ENCODE measurements around the gene SDCCAG8. TPM values are rescaled to one million over a fixed set of nuclear protein-coding genes. Genes with fewer than 3 reads are reported as not detected.

Gene SDCCAG8
- total and polyA plus RNA-seq, 2 experiments from 2014 or later = 23.3 to 38.5 TPM

DNA sequence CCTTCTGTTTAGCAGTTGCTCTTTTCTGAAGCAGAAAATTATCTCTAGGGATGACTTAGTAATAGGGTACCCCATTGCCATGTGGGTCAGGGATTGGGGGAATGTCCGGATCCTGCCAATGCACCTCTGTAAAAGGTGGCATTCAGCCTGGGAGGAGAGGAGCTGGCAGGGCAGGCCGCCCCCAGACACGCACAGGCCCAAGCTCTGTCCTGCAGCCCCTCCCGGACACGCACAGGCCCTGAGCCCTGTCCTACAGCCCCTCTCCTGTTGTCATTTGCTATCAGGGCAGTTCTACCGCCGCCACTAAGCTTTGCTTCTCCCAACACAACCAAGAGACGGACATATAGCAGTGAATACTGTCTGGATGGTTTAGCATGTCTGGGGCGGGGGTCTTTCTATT, 219.1 kb downstream of the SDCCAG8 start:
- no peaks in the 10 kb centered on the region for H3K27me3 ChIP-seq
- no peak for DNase-seq (ENCODE audit: low read depth in 1 of 2, low spot score in 1 of 2)
- H3K4me3 ChIP-seq = no peak overlapping the region
- no peaks in the 10 kb centered on the region for H3K4me1 ChIP-seq (ENCODE audit: low read depth)
- TF ChIP-seq, protein P1, sequence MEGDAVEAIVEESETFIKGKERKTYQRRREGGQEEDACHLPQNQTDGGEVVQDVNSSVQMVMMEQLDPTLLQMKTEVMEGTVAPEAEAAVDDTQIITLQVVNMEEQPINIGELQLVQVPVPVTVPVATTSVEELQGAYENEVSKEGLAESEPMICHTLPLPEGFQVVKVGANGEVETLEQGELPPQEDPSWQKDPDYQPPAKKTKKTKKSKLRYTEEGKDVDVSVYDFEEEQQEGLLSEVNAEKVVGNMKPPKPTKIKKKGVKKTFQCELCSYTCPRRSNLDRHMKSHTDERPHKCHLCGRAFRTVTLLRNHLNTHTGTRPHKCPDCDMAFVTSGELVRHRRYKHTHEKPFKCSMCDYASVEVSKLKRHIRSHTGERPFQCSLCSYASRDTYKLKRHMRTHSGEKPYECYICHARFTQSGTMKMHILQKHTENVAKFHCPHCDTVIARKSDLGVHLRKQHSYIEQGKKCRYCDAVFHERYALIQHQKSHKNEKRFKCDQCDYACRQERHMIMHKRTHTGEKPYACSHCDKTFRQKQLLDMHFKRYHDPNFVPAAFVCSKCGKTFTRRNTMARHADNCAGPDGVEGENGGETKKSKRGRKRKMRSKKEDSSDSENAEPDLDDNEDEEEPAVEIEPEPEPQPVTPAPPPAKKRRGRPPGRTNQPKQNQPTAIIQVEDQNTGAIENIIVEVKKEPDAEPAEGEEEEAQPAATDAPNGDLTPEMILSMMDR (IDR thresholded peaks at IDR 0.05; ENCODE audit: low read depth, low read length) = no peak
- no peaks in the 10 kb centered on the region for H3K9me3 ChIP-seq (ENCODE audit: low read depth)
- no peak overlapping the region for H3K27ac ChIP-seq
- no peaks in the 10 kb centered on the region for H3K36me3 ChIP-seq

DNA sequence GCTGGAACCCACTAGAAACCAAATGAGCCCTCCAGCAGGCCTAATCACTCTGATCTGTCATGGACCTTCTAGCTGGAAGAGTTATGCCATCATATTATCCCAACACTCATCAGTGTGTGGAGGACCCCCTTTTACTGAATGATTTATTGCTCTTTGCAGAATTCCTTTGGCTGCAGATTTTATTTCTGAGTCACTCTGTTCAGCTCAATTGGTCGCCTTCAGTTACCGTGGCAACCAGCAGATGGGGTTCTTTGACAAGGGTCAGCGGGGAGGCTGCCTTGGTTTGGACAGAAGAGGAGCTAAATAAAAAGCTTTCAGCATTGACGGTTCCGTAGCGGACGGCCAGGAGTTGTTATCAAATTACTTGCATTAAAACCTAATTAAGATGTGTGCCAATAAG, 220.1 kb downstream of the SDCCAG8 start:
- DNase-seq (ENCODE audit: low read depth in 1 of 2, low spot score in 1 of 2) = peak; percentile 28 to 51
- no peaks in the 10 kb centered on the region for H3K27me3 ChIP-seq
- no peak overlapping the region for H3K4me3 ChIP-seq
- no peak overlapping the region for H3K27ac ChIP-seq
- no peaks in the 10 kb centered on the region for H3K36me3 ChIP-seq
- no peaks in the 10 kb centered on the region for H3K9me3 ChIP-seq (ENCODE audit: low read depth)
- TF ChIP-seq, protein P1 (IDR thresholded peaks at IDR 0.05; ENCODE audit: low read depth, low read length) = peak; percentile 15
- no peaks in the 10 kb centered on the region for H3K4me1 ChIP-seq (ENCODE audit: low read depth)

GRCh38 chr1:243477731-243478290, 222.0 kb downstream of the SDCCAG8 start:
- Histone ChIP-seq H3K27me3 (no peaks in the 10 kb centered on the region), H3K9me3 (ENCODE audit: low read depth) (no peaks in the 10 kb centered on the region), H3K4me3 (no peak overlapping the region), H3K4me1 (ENCODE audit: low read depth) (peaks cover 3% of the 10 kb centered on the region), H3K27ac (no peak overlapping the region), H3K36me3 (no peaks in the 10 kb centered on the region)
- TF ChIP-seq, protein P1 (IDR thresholded peaks at IDR 0.05; ENCODE audit: low read depth, low read length) = no peak
- DNase-seq (ENCODE audit: low read depth in 1 of 2, low spot score in 1 of 2) = peak in 1 of 2 donors; percentile 21

DNA sequence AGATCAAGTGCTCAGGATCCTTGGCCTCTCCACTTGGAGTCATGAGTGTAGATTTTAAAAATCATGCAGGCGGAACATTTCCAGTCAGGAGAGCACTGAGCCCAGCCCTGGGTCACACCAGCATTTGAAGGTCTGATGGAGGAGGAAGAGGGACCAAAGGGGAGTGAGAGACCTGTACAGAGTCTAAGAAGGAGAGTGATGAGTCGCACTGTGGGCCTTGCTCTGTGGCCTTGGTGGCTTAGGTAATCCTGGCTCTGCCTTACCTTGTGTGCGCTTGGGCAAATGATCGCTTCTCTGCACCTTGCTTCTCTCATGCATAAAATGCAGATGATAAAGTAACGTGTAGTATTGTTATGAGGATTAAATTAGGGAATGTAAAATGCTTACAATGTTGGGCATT, 225.3 kb downstream of the SDCCAG8 start:
- Histone ChIP-seq H3K27ac (no peak overlapping the region), H3K9me3 (ENCODE audit: low read depth) (no peaks in the 10 kb centered on the region), H3K4me1 (ENCODE audit: low read depth) (peaks cover 5% of the 10 kb centered on the region), H3K27me3 (no peaks in the 10 kb centered on the region), H3K36me3 (no peaks in the 10 kb centered on the region), H3K4me3 (no peak overlapping the region)
- TF ChIP-seq, protein P1 (IDR thresholded peaks at IDR 0.05; ENCODE audit: low read depth, low read length) = no peak
- no peak for DNase-seq (ENCODE audit: low read depth in 1 of 2, low spot score in 1 of 2)

GRCh38 chr1:243482141-243483022, 226.5 kb downstream of the SDCCAG8 start:
- Histone ChIP-seq H3K9me3 (ENCODE audit: low read depth) (no peaks in the 10 kb centered on the region), H3K27me3 (no peaks in the 10 kb centered on the region), H3K36me3 (no peaks in the 10 kb centered on the region), H3K27ac (no peak overlapping the region), H3K4me3 (peak overlapping the region; percentile 37), H3K4me1 (ENCODE audit: low read depth) (peaks cover 5% of the 10 kb centered on the region)
- peak in 1 of 2 donors; percentile 92 for DNase-seq (ENCODE audit: low read depth in 1 of 2, low spot score in 1 of 2)
- TF ChIP-seq, protein P1 (IDR thresholded peaks at IDR 0.05; ENCODE audit: low read depth, low read length) = no peak
